Measurements from ENCODE around the gene PSD4. TPM values are rescaled to one million over a fixed set of nuclear protein-coding genes. Genes with fewer than 3 reads are reported as not detected.

PSD4 gene
- total RNA-seq, 1 donor from 2014 or later, result 39.0 TPM

GRCh38 chr2:113225263-113226259, 51.8 kb downstream of the PSD4 start:
- DNase-seq (ENCODE audit: extremely low spot score in 2 of 2), result no peak
- intact Hi-C loops (cut with DNase I), result no loop called here
- Histone ChIP-seq H3K36me3 (no peaks in the 10 kb centered on the region), H3K4me3 (no peak overlapping the region), H3K27me3 (no peaks in the 10 kb centered on the region), H3K27ac (no peak overlapping the region), H3K9me3 (no peaks in the 10 kb centered on the region), H3K4me1 (no peaks in the 10 kb centered on the region)
- TF ChIP-seq CTCF (IDR thresholded peaks at IDR 0.05), result no peak
- TF ChIP-seq POLR2AphosphoS5 (IDR thresholded peaks at IDR 0.05; ENCODE audit: insufficient read depth in 1 of 2, low read depth in 1 of 2), result no peak
- no peak for TF ChIP-seq POLR2A (IDR thresholded peaks at IDR 0.05)

GRCh38 chr2:113226462-113226861, 52.7 kb downstream of the PSD4 start:
- no peaks in the 10 kb centered on the region for H3K36me3 ChIP-seq
- no peak overlapping the region for H3K4me3 ChIP-seq
- no peak overlapping the region for H3K27ac ChIP-seq
- TF ChIP-seq POLR2A (IDR thresholded peaks at IDR 0.05), result no peak
- TF ChIP-seq POLR2AphosphoS5 (IDR thresholded peaks at IDR 0.05; ENCODE audit: insufficient read depth in 1 of 2, low read depth in 1 of 2), result no peak
- no peak for TF ChIP-seq CTCF (IDR thresholded peaks at IDR 0.05)
- no peaks in the 10 kb centered on the region for H3K27me3 ChIP-seq
- intact Hi-C loops (cut with DNase I), result no loop called here
- DNase-seq (ENCODE audit: extremely low spot score in 2 of 2), result no peak
- H3K4me1 ChIP-seq, result no peaks in the 10 kb centered on the region
- H3K9me3 ChIP-seq, result no peaks in the 10 kb centered on the region

GRCh38 chr2:113227290-113227689, 53.5 kb downstream of the PSD4 start:
- no peak for TF ChIP-seq POLR2A (IDR thresholded peaks at IDR 0.05)
- no peak for TF ChIP-seq POLR2AphosphoS5 (IDR thresholded peaks at IDR 0.05; ENCODE audit: insufficient read depth in 1 of 2, low read depth in 1 of 2)
- no peak for TF ChIP-seq CTCF (IDR thresholded peaks at IDR 0.05)
- Histone ChIP-seq H3K9me3 (no peaks in the 10 kb centered on the region), H3K36me3 (no peaks in the 10 kb centered on the region), H3K27ac (no peak overlapping the region), H3K4me3 (no peak overlapping the region), H3K27me3 (no peaks in the 10 kb centered on the region), H3K4me1 (no peaks in the 10 kb centered on the region)
- DNase-seq (ENCODE audit: extremely low spot score in 2 of 2), result no peak
- intact Hi-C loops (cut with DNase I), result no loop called here

DNA sequence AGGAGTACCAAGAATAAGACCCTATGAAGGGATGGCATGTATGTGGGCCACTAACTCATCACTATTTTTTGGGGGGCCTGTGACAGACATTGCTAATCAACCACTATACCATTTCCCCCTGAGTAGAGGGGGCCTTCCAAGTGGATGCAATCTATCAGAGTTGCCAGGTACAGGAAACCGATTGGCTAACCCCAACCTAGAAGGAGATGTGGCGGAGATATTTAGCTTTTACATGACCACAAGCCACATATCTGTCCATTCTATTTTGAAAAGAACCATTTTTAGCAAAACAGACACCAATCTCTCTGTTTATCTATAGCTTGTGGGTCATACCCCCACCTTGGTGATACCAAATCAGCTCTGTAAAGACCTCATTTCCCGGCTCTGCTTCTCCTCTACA, 53.9 kb downstream of the PSD4 start:
- no peaks in the 10 kb centered on the region for H3K36me3 ChIP-seq
- DNase-seq (ENCODE audit: extremely low spot score in 2 of 2), result no peak
- TF ChIP-seq POLR2A (IDR thresholded peaks at IDR 0.05), result no peak
- TF ChIP-seq POLR2AphosphoS5 (IDR thresholded peaks at IDR 0.05; ENCODE audit: insufficient read depth in 1 of 2, low read depth in 1 of 2), result no peak
- TF ChIP-seq CTCF (IDR thresholded peaks at IDR 0.05), result no peak
- H3K27ac ChIP-seq, result no peak overlapping the region
- H3K27me3 ChIP-seq, result no peaks in the 10 kb centered on the region
- no peak overlapping the region for H3K4me3 ChIP-seq
- H3K9me3 ChIP-seq, result no peaks in the 10 kb centered on the region
- intact Hi-C loops (cut with DNase I), result no loop called here
- H3K4me1 ChIP-seq, result no peaks in the 10 kb centered on the region

DNA sequence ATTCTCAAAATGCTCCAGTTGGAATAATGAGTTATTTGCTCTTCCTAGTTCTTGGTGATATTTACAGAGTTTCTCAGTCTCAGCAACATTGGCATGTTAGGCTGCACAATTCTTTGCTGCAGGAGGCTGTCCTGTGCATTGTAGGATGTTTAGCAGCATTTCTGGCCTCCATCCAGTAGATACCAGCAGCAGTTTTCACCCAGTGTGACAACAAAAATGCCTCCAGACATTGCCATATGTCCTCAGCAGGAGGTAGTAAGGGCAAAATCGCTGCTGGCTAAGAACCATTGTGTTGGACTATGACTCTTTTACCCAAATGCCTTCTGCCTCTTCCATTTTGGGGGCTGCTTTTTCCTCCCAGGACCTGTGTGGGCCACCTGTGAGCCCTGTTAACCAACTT, 54.6 kb downstream of the PSD4 start:
- H3K27ac ChIP-seq, result no peak overlapping the region
- TF ChIP-seq POLR2AphosphoS5 (IDR thresholded peaks at IDR 0.05; ENCODE audit: insufficient read depth in 1 of 2, low read depth in 1 of 2), result no peak
- TF ChIP-seq CTCF (IDR thresholded peaks at IDR 0.05), result no peak
- TF ChIP-seq POLR2A (IDR thresholded peaks at IDR 0.05), result no peak
- no peaks in the 10 kb centered on the region for H3K9me3 ChIP-seq
- no peak overlapping the region for H3K4me3 ChIP-seq
- H3K4me1 ChIP-seq, result no peaks in the 10 kb centered on the region
- intact Hi-C loops (cut with DNase I), result no loop called here
- H3K36me3 ChIP-seq, result no peaks in the 10 kb centered on the region
- no peak for DNase-seq (ENCODE audit: extremely low spot score in 2 of 2)
- no peaks in the 10 kb centered on the region for H3K27me3 ChIP-seq

Data from vagina (tissue), 2 donors.